DMS 273 (cell line): ENCODE measurements around the gene FANCD2.

Experiments used
- DNase-seq: peaks from one replicate; lab custom pipeline; 2025; ENCODE audit not compliant: unreplicated experiment; lab: John Stamatoyannopoulos, UW

The FANCD2 gene

DNA sequence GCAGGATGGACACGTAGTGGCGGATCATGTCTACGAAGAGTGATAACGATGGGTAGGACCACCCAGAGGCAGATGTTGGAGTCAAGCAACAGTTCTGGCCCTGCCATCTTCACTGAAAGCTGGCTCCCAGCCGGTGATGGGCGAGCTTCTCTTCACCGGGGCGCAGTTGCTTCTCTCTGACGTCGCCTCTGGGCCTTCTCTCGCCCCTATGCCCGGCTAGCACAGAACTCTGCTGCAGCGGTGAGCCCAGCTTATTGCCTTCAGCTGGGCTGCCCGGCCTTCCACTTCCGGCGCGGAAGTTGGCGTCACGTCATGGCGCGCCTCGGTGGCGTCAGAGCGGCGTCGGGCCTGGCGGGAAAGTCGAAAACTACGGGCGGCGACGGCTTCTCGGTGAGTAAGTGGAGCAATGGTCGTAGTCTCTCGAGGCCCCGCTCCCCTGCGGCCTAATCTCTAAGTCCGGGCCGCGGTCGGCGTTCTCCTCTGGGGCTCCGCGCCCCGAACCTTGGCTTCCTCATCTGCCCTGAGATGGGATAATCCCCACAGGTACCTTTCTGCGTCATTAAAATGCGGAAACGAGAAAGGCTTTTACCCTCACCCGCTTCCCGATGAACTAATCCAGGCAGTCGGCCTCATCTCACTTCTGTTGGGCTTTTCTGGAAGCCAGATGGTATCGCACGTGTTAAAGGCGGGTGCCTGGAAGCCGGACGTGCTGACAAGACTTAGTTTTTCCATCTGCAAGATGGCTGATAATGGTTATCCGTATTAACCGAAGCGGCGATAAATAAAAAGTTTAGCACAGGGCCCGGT lies at the start of gene FANCD2:
Gene FANCD2 (plus strand): TSS at position 354 of the 807 bp plus-strand sequence. CDS start 2,221 bp downstream, outside the sequence.
- peak; percentile 89 for DNase-seq

DNA sequence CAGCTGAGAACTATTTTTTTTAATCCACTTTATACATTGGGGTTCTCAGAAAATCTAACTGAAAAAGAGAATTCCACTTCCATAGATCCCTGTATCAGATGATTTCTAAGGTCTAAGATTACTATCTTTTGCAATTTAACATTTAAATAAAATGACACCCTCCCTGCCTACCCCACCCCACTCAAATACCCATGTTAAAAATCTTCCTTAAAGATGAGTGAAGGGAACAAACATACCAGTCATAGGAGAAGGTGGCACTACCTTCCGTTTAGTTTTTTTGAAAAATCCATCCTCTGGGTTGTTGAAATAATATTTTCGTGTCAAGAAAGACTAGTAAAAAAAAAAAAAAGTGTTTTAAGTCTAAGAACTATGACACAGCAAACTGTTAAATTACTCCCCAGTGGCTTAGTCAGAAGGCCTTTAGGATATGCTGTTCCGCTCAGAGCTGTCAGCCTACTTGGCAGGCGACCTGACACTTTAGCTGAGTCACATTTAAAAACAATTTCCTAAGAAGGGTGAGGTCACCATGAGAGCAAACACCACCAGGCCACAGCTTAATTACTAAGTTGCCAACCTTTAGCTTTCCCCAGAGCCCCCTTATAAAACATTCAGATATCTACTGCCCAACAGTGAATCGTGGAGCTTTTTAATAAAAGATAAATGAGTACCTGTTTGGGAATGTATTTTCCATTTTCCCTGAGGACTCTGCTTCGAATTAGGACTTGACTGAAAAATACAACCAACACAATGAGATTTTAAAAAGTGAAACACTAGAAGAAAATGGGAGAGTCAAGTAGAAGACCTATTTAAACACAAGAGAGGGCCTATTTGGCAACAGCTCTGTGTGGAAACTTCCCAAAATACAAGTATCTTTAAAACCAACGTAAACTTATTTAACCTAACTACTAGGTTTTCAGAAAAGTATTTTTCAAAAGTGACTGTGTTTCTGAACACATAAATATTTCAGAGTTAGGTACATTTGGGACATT lies 49.2 kb upstream of the FANCD2 start:
- DNase-seq: peak; percentile 75

DNA sequence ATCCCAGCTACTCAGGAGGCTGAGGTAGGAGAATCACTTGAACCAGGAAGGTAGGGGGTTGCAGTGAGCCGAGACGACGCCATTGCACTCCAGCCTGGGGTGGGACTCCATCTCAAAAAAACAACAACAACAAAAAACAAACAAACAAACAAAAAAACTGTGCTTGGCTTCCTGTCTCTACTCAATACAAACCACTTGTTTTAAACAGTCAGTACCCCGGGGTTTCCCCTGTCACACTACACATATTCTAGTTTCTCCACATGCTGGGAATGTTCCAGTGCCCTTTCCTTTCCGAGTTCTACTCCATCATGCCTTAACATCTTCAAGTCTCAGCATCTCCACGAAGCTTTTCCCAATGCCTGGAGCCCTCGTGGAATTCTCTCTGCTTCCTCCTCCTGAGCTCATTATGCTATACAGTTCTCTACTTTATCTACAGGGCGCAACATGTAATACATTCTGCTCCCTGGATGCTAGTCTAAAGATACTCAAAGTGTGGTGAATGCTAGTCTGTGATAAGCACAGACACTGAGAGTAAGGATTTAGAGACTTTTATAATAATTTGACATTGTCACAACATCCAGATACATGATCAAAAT lies 47.4 kb upstream of the FANCD2 start:
- DNase-seq: no peak

DNA sequence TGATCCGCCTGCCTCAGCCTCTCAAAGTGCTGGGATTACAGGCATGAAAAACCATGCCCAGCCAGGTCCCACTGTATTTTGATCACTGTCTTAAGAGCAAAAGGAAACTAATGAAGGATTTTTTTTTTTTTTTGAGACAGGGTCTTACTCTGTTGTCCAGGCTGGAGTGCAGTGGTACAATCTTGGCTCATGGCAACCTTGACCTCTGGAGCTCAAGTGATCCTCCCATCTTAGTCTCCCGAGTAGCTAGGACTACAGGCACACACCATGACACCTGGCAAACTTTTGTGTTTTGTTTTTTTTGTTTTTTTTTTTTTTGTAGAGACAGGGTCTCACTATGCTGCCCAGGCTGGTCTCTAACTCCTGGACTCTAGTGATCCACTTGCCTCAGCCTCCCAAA lies 46.0 kb upstream of the FANCD2 start:
- no peak for DNase-seq

DNA sequence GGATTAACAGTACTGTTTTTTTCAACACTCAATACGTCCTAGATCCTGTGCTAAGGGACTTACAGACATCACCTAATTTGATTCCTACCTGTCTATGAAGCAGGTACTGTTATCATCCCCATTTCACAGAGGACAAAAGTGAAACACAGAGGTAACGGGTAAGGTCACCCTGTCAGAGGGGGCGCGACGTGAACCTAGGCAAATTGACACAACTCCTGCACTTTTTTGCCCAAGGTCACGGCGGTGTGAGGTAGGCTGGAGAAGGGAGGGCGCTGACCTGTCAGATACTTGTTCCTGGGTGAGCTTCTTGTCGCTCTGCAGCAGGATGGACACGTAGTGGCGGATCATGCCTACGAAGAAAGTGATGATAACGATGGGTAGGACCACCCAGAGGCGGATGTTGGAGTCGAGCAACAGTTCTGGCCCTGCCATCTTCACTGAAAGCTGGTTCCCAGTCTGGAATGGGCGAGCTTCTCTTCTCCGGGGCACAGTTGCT lies 40.0 kb upstream of the FANCD2 start:
- no peak for DNase-seq

DNA sequence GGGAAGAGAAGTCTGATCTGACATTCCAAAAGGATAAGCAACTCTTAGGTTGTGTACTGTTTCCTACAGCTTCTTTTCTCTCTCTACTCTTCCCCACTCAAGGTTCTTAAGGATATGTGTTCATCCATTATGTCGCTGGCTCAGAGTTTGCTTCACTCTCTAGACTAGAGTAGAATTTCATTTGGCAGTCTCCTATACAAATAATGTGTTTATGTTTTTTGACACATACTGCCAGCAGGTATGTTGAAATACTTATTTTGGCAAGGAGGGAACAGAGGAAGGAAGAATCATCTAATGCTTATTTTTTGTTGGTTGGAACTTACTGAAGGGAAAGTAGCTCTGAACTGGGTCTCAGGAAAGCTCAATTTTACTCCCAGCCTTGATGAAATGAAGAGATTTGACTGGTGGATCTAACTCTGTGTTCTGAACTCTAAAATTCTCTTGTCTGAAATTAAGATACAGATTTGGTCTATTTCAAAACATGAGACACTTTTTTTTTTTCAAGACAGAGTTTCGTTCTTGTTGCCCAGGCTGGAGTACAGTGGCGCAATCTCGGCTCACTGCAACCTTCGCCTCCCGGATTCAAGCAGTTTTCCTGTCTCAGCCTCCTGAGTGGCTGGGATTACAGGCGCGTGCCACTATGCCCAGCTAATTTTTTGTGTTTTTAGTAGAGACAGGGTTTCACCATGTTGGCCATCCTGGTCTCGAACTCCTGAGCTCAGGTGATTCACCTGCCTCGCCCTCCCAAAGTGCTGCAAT lies 32.0 kb upstream of the FANCD2 start:
- no peak for DNase-seq

DNA sequence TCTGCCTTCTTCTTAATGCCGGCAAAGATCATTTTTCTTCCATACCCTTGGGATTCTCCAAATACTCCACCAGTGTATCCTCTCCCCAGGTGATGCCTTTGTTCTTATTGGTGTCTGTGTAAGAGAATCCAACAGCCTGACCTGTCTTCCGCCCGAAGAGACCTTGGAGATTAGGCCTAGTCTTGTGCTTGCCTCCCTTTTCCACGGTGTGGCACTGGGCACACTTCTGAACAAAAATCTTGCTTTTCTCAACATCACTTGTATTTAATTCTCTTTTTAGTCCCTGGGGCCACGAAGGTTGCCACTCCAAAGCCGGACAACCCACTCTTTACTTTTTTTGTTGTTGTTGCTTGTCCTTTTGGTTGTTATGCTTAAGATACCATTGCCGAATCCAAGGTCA lies 25.6 kb upstream of the FANCD2 start:
- no peak for DNase-seq

DNA sequence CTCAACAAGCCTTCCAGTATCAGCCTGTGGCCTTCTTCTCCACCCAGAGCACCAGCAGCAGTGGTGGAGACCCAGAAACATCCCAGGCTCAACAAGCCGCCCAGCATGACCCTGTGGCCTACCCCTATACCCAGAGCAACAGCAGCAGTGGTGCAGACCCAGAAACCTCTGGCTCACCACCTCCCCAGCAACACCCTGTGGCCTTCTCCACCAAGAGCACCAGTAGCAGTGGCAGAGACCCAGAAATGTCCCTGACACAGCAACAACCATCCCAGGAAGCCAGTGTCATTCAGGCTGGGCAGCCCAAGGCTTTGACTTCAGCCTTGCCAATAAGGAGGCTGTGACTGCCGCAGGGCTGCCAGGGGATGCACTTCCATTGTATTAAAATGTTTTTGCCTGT lies 23.3 kb upstream of the FANCD2 start:
- no peak for DNase-seq

DNA sequence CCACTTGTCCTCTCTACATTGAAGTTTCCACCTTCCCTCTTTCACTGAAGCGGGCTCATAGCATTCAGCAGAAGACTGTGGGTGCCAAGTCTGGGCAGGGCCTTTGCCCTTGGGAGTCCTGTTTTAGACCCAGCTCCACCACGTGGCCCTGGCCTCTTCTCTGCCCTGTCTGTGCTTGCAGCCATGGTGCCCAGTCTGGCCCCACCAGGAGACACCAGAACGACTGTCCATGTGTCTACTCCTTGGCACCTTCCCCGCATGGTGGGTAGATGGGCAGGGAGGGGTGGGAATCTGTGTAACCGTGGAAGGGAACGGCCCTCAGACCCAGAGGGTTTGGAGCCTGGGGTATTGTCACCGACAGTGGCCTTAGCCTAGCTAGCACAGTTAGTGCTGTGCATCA lies 21.7 kb upstream of the FANCD2 start:
- DNase-seq: no peak

DNA sequence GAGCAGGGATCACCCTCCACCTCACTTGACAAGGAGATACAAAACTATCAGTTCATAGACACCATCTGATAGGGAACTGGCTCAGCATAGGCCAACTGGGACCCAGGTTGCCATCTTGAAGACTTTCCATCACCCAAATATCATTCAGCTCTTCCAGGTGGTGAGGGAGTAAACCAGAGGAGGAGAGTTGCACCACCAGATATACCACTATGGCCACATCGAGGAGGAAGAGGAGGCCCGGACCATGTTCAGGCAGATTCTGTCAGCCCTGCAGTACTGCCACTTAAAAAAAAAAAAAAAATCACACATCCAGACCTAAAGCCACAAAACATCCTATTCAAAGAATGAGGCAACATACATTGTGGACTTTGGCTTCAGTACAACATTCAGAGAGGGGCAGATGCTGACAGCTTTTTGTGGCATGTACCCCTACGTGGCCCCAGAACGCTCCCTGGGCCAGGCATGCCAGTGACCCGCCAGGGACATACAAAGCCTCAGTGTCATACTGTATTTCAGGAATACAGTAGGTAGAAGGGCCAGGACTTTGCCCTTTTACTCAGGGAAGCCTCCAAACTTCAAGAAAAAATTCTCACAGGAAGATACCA lies 21.2 kb upstream of the FANCD2 start:
- peak; percentile 5 for DNase-seq

DNA sequence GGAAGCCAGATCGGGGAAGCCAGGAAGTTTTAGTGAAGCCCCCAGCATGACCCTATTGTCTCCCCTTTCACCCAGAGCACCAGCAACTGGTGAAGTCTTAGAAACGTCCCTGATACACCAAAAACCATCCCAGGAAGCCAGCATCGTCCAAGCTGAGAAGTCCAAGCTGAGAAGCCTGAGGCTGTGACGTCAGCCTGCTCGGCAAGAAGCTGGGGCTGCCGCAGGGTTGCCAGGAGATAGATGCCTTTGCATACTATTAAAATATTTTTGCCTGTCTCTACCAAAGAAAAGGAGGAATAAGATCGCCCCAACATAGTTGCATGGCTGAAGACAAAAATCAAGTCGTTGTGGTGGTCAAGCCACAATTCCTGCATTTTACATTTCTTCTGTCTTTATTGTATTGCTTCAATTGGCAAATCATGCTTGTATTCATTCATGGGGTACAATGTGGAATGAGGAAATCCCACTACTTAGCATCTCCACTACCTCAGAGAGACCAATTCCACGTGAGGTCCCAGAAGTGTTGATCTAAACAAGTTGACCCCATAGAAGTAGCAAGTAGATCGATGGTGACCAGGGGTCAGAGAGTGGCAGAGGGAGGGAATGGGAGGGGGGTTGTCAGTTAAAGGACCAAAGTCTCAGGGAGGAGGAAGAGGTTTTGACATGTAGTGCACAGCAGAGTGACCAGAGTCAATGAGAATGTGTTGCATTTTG lies 20.0 kb upstream of the FANCD2 start:
- DNase-seq: peak; percentile 19

DNA sequence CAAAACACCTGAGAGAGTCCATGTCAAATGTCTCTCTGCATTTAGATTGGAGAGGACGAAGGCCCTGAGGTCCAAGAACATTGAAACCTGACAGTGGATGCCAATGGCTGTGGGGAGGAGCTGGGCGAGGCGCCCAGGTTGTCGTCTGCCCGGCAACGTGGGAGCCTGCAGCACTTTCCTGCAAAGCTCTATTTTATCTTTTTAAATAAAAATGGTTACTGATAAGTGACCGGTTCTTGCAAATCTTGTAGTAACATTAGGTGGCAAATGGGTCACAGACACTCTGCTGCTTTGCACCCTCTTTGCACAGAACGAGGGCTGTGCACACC lies 19.5 kb upstream of the FANCD2 start:
- peak; percentile 16 for DNase-seq

DNA sequence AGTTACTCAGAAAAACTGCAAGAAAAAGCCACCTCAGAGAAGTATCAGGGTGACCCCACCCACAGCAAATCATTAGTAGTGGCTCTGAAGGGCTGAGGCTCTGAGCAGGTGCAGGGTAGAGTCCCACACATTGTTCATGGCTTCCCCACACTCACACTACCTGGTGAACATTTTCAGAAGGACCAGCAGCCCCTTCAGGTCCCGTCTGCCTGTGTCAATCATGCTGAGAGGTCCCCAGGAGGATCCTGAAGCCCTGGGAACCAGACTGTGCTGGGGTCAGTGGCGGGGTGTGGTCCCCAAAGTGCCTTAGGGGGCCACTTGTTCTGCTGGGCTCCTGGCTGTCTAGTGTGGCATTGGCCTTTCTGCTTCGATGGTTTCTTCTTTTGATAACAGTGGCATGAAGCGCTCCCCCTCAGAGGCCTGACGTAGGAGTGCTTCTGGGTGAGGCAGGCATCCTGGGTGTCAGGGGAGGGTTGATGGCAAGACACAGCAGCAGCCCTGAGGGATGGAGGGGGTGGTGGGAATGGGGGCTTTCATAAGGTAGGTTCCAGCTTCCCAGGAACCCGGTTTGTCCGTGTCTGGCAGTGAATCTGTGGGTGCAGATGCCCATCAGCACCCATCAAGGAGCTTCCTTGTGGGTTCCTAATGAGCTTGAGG lies 19.0 kb upstream of the FANCD2 start:
- no peak for DNase-seq

DNA sequence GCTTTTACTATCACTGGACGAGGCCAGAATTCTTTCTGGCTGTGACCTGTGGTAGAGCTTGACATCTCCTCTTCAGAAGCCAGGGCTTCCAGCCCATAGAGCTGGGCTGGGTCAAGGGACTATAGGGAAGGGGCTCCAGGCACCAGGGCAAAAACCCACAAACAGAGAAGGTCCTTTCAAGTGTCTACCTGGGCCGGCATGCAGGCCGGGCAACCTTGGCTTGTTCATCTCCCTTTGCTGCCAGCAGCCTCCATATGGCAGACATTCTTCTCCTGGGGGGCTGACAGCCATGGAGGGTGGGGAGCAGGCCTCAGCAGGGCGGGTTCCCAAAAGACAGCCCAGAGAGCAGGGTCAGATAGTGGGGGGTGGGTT lies 18.0 kb upstream of the FANCD2 start:
- peak; percentile 29 for DNase-seq

DNA sequence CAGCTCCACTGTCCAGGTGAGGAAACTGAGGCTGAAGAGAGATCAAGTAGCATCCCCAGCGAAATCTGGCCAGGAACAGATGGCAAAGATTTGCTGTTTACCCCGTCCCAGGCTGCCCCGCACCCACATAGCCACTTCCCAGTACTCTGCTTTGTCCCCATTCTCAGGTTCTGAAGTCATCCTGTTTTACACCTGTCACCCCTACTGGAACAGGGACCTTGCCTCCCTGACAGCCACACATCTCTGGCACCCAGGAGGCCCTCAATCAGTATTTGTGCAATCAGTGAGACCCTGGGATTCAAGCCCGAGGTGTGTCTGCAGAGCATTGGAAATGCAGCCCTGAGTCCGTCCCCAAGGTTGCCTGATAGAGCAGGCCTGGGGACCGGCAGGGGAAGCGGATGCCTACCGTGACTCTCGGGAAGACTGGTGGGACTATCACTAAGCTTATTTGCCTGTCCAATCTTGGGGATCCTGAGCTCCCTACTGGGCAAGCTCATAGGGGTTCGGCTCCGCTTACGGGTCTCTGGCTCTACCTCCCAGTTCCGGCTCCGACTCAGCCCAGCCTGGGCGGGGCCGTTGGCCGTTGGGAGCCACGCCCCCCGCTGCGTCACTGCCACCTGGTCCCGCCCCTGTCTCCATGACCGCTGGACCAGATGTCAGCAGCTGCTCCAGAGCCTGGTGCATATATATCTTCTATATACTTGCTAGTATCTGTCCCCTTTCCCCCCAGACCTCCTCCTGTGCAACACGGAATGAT lies 17.5 kb upstream of the FANCD2 start:
- peak; percentile 89 for DNase-seq

DNA sequence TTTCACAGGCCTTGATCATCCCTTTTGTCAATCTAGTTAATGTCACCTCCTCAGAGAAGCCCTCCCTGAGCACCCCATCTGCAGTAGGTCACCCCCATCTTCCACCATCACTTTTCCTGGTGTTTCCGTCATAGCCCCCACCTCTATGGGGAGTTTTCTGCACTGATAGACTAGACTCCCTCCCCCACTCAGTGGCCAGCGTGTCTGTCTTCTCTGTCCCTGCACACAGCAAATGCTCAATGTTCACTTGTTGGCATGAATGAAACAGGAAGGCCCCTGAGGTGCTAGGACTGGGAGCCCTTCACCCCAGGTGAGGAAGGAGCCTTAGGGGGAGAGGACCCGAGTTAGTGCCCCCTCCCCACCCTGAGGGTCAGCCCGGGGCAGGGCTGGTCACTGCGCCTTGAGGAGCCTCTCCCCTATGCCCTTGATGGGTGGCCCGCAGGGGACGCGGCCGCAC lies 15.8 kb upstream of the FANCD2 start:
- peak; percentile 26 for DNase-seq

DNA sequence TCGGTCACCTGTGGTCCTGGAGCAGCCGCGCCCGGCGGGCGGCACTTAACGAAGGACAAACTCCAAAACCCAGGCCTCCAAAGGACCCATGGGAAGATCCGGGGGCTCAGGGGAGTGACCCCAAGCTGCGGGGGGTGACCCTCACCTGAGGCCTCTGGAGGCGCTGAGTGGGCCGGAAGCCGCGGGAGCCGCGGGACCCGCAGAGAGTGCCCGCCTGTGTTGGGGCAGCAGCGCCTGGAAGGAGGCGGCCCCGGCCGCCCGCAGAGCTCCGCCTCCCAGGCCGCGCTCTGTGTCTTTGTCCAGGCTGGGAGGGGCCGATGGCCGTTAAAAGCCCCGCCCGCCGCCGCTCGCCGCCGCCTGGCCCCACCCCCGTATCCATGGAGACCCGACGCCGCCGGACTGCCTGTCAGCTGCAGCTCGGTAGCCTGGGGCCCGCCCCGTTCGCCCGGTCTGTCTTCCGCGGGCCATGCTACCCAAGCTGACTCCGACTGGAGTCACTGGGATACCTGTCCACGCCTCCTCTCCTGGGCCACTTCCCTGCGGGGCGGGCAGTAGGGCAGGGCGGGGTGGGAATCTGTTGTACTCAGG lies 15.3 kb upstream of the FANCD2 start:
- peak; percentile 92 for DNase-seq

DNA sequence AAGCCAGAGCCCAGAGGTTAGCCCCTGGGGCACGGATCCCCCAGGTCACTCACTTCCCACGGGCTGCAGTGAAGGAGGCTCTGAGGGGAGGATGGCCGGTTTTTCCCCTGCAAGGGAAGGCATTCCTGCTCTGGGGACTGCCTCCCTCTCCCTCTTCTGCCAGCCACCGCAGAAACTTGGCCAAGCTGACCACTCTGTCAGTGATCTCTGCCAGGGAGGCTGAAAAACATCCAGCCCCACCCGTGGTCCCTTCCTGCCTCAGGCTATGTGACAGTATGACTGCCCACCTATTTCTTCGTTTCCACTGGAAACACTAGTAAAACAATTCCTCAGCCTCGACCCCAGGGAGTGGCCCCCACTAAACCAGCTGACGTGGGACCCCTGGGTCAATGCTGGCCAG lies 14.6 kb upstream of the FANCD2 start:
- no peak for DNase-seq
